GM18909 (cell line): Measurements from ENCODE around the gene LSAMP.

Source experiments
- ATAC-seq: cut with Tn5 transposase; IDR thresholded peaks from one replicate; pipeline ENCODE4 v1.9.1; 2021; ENCODE audit warnings: mild to moderate bottlenecking; ENCODE audit not compliant: unreplicated experiment, poor library complexity

The LSAMP gene

DNA sequence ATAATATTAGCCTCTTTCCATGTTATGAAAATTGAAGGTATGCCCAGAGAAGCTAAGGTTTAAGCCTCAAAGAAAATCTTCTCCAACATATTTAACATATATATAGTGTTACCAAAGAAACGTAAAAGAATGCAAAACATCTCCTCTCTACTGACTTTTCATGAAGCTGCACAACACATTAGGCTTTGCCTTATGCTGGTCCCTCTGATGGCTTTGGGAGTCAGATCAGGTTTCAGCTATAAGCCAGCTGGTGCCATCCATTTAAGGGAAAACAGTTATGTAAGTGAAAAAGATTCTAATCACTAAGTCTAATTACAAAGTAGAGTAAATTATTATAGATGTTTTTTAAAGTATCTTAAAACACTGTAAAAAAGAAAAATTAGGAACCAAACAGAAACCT, 410.5 kb downstream of the LSAMP start:
- ATAC-seq, result no peak

DNA sequence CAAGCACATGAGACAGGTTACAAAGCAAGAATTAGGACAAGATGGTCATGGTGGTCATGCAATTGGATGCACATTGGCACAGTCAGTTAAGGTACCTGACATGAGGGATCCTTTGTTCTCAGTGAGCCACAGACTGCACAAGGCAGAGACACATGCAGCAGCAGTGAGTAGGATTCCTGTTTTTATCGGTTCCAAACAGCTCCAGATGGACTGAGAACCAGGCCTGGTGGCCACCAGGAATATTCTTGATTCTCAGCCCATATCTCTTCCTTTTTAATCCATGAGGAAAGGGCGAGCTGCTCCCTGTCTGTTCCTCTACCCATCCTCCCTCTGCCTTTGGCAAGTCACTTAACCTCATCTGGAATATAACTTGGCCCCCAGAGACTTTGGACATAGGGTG, 411.2 kb downstream of the LSAMP start:
- no peak for ATAC-seq

DNA sequence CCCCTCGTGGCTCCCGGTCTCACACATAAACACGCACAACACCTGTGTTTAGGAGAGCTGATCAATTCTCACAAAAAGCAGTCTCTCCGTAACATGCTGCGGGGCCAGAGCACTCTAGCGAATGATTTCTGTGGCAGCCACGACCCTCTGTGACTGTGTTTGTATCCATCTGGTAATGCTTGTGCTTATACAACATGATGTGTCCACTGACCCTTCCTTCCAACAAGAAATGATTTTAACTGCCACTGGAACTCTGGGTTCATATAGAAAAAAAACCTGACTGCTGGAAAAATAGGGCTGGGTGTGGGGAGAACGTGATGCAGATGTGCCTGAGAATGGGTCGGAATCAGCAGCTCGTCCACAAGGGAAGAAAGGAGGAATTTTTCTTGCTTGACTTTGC, 411.8 kb downstream of the LSAMP start:
- no peak for ATAC-seq

DNA sequence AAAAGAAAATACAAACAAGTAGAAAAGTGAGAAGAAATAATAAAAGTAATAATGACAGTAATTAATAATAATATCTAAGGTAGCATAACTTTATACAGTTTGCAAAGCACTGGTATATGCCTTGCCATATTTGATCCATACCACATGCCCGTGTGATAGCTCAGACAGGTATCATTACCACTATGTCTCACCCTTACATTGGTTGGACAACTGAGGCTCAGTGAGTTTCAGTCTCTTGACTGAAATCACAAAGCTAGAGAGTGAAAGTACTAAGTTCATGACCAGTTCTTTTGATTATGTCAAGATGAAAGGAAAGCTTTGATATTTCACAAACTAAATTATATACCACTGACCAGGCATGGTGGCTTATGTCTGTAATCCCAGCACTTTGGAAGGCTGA, 413.1 kb downstream of the LSAMP start:
- ATAC-seq, result no peak

DNA sequence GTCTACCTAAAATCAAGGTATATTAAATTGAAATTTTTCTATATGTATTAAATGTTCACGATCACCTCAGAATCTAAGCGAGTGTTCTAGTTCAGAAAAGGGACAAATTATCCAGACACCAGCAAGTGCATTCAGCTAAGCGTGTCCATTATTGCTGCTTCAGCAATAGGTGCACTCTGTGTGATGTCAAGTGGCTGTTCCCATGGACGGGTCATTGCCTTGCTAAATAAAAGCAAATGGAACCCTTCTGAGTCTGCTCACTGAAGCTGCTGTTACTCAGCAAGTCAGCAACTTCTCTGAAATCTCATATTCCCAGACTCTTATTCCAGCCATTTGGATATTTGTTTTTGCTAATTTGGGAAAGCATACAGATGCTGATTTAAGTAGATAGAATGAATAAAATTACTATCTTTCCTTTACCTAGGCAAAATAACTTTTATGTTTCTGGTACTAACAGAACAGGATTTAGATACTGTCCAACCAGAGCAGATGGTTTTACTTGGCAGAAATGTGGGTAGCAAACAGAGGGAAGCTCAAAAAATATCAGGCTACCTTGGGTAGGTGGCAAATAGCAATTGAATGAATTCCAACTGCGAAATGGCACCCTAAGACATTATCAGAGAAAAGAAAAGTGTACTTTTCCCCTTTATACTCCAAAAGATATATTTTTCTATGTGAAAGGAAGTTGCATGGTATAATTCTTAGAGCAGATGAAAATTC, 415.0 kb downstream of the LSAMP start:
- no peak for ATAC-seq

DNA sequence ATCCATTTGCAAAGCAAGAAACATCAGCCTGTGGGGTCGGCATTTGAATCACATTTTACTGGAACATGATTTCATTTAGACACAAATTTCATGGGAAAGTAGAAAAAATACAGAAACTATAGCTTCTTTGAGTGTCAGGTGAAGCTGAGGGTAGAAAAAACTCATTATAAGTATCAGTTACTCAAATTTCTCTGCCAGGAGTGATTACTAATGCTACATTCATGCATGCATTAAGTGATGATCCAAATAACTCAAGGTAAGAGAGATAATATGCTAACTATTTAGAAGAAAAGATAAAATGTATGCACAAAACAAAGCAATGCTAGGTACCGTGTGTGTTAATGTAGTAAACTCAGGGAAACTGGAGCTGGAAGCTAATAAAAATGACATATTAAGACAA, 416.0 kb downstream of the LSAMP start:
- ATAC-seq, result no peak

DNA sequence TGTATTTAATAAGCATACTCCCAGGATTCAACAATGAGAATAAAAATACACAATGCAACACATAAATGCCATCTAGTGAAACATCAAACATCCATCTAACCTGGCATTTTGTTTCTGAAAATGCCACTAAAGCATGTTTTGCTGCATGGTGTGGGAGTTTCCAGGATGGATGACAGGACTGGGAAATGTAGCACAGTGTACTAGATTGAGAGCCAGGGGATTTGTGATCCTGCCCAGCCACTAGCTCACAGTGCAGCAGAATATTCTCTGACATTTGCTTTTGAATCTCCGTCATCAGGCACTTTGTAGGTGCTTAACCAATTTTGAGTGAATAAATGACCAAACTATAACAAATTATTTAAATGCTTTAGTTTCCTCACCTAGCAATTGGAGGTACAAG, 417.1 kb downstream of the LSAMP start:
- ATAC-seq, result no peak

DNA sequence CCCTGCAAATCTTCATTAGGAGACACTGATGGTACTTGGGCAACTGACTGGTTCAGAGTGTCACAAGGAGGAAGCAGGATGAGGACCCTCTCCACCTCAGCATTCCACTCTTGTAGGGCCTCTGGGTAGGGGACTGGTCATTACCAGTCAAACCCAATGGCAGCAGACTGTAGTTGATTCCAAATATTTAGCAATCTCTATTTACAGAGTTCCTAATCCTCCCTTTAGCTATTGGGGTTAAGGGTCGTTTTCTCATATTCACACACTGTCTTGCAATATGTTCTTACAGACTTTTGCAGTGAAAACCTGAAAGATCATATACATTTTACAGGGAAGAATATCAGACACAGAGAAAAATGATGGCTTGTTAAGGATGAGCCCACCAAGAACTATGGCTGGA, 424.3 kb downstream of the LSAMP start:
- no peak for ATAC-seq

DNA sequence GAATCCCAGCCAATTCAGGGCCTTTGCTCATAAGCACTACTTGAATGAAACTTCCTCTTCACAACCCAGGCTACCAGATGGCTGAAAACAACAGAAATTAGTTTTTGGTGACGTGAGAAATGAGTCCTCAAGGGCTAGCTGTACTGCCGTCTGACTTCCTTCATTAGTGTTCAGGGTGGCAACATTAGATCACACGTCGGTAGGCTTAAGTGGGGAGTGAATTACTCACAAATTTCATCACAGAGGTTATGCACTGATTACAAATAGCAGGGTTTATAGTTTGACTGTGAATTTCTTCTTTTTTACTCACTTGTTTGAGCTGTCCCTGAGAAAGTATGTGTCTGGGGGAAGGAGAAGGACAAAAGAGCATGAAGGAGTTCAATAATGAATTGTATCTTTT, 424.8 kb downstream of the LSAMP start:
- peak; percentile 68 for ATAC-seq

DNA sequence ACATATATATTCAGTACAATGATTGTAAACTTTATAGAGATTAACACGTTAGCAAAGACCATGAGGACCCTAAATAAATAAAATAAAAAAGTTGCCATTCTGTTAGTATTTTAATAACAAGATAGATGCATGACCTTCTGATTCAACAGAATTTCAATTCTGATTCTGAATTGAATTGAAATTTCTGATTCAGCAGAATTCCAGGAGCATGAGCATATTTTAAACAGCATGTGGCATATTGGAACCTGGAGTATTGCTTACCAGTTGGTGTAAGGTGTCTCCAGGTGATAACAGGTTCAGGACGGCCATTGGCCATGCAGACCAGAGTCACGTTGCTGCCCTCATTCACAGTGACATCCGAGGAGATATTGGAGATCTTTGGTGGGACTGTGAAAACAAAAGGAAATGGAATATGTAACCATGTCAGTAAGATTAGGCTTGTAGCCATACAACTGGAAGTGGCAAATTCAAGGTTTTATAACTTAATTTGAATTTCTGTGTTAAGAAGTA, 426.0 kb downstream of the LSAMP start:
- no peak for ATAC-seq

DNA sequence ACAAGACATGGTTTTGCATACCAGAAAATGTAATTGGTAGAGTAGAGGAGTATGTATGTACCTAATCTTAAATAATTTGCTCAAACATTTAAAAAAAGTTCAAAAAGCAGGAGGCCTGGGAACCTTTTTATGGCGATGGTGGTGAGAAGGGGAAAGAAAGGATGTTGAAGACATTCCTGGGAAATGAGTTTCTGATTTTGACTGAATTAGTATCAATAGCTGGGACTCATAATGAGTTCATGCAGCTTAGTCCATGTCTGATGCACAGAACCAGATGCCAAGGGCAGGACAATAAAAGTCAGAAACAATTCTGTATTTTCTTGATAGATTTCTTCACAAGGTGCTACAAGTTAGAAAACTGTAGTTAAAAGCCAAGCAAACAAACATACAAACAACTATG, 426.6 kb downstream of the LSAMP start:
- ATAC-seq, result no peak

DNA sequence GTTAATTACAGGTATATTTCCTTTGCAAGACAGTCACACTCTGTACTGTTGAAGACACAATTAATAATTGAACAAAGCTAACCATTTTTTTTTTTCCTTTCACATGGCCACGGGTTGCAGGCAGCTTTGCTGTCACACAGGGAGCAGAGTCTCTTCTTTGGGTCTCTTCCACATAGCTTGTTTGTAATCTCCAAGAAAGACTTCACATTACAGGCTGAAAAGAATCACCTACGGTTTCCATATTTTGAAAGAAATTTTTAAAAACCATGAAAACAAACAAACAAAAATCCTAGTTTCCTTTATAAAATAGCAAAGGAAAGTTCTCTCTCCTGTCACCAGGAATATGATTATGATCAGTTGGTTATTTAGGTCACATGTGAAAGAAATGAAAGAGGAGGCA, 429.4 kb downstream of the LSAMP start:
- no peak for ATAC-seq

DNA sequence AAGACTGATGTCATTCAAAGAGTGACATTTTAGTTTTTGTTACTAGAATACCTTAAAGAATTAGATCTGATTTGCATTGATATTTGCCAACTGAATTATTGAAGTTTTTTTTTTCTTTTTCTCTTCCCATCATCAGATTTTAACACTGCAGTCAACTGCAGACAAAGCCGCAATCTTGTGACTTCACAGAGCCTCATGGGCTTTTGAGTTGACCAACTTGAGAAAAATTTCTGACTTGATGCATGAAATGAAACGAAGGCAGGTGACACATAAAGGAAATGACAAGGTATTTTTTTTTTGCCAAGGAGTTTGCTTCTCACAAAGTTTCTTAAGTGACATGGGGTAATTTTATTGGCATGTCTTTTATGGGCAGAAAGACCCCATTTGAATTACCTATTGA, 438.3 kb downstream of the LSAMP start:
- no peak for ATAC-seq

DNA sequence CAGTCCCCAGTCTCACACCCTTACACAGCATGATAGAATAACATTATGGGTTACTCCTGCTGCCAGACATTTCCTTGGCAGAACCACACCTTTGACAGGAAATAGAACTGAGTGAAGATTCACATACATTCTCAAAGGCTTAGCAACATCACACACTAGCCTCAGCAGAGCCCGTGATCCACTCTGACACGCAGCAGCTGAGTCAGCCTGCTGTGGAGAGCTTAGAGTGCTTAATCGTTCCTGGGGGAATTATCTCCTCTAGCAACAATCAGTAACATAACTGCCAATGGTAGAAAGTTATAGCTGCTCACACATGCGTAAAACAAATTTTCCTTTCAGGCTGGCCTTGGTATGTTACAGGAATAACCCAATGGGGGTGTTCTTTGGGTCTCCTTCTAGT, 439.9 kb downstream of the LSAMP start:
- ATAC-seq, result no peak

DNA sequence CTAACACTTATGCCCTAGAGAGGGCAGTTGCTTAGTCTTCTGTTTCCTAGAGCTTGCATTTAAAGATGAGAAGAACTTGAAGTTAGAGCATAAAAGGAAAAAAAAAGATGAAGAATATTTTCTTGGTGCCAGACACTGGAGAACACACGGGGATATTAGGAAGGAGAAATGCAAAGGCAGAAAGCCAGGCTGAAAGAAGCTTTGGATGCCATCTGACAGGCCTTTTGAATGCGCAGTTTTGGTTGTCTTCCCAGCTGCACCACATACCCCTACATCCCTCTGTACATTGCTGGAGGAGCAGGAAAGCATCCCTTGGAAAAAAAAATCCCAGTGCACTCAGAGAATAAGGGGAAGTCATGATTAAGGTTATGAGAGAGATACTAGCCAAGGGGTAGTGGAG, 443.1 kb downstream of the LSAMP start:
- no peak for ATAC-seq

DNA sequence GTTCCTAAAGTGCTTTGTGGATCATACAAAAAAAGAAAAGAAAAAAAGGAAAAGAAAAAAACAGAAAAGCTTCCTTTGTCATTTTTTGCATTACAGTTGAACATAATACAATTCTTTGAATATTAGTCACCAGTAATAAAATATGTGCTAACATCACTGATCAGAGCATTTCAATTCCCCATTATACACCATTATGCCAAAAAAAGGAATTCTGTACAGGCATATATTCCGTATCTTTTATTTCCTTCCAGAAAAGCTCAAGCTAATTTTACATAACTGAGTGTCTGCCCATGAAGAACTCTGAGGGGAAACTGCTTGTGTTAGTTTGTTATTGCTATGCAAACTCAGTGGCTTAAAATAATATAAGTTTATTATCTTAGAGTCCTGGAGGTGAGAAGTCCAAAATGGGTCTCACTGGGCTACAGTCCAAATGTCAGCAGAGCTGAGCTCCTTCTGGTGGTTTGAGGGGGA, 444.1 kb downstream of the LSAMP start:
- ATAC-seq, result no peak

DNA sequence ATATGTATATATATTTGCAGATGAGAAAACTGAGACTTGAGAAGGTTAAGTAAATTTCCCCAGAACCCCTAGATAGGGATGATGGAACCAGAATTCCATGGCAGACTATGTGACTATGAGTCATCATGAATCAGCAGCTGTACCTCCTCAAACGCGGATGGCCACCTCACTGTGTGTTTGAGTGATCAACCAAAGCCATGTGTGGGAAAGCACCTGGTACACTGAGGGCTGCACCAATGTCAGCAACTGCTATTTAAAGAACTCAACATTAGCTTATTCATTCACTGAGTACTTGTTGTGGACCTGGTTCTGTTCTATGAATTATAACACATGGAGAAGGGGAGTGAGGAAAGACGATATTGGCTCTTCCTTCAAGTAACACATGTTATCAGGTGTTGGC, 445.0 kb downstream of the LSAMP start:
- ATAC-seq, result peak; percentile 70

DNA sequence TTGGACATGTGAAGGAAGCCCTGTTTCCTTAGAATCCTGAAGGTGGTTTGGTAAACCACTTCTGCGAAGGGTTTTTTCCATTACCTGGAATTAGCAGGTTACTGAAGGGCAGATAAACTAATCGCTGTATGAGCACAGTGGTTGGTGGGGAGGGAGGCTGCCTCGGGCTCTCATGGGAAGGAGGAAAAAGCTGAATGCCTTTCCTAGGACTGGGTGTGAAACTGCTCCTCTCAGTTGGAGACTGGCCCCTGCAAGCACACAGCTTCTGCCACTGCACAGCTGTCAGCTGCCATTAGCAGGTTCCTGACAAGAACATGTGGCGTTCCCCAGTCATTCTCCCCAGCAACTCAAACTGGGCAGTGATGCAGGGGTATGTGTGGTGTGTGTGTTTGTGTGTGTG, 445.7 kb downstream of the LSAMP start:
- no peak for ATAC-seq

DNA sequence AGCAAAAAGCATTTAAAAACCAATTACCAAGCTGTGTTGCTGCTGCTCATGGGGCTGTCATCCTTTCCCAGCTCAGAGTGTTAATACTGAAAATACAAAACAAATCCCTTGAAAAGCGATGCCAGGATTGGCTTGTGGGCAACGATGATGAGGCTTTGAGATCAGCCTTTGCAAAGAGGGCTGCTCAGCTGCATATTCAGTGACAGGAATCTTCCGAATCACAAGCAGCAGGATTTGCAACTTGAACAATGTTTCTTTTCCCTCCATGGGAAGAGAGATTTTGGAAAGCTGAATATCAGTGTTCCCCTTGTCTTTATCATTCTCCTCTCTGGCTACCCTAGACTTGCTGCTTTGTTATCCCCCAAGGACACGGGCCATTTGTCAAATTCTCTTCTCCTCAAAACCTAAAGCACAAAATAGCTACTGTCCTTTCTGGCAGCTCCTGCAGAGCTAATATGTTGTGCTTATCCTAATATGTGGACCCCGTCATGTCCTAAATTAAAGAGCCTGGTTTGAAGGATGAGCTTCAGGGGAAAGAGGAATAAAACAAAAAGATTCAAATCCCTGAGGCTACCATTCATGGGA, 446.2 kb downstream of the LSAMP start:
- no peak for ATAC-seq

DNA sequence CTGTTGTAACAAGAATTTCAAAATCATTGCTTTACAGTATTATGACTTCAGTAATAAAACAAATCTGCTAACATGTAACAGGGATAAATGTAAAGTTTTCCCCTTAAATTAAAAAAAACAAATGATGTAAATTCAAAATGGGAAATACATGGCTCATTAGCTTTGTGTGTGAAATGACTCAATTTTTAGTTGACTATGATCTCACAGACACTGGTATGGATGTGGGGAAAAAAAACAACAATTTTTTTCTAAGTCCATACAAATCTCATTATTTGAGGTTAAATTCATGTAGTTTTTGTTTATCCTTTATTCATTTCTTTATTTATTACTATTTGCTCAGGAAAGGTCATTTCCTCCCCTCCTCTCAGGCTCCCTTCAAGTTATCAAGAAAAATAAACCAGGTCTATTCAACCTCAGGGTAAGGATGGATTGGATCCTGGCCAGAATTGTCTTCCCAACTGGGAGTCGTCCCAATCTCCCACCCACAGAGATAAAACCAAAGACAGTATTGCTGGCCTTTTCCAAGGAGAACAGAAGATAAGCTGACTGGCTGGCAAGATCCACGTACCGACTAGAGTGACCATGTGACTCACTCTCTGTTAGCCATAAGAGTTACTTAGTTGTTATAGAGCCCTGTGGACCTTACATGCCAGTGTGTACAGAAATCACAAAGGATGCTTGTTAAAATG, 448.7 kb downstream of the LSAMP start:
- ATAC-seq, result no peak

DNA sequence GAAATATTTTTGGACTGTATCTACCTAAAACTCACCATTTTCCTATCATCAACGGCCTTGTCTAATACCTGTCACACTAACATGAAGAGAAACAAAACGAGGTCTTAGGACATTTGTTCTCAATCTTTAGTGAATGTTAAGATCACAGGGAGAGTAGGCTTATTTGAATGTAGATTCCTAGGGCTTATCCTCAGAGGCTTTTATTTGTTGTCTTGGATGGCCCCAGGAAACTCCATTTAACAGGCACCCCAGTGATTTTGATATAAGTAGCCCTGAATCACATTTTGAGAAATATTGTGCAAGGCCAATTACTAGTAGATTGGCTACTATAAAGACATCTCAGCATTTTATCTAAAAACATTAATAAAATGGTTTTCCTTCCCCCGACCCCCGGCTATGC, 454.6 kb downstream of the LSAMP start:
- ATAC-seq, result no peak
